Naive thymus-derived CD8-positive, alpha-beta T cell (primary cell): ENCODE data around the gene UBL4B. TPM values are rescaled to one million over a fixed set of nuclear protein-coding genes. Genes with fewer than 3 reads are reported as not detected.

Experiments used
- ATAC-seq, 2 donors: fragments of 150-1000 bp; cut with Tn5 transposase in 1 of 2; sonication (Bioruptor Pico), chemical (Tn5 transposase) in 1 of 2; 1 replicate in 1 of 2; 2 replicates in 1 of 2; pipeline ENCODE4 v1.10.0; 2021; ENCODE audit warnings: mild to moderate bottlenecking in 2 of 2, moderate library complexity in 2 of 2
- POLR2A ChIA-PET: fragments of 350-600 bp; sonication (Branson Sonifier 250); formaldehyde crosslinking; loops from one replicate; lab custom pipeline; 2021; ENCODE audit warnings: antibody characterized with exemption; lab: Charles Lee
- DNase-seq, 10 donors: peaks; one replicate each; pipeline versions ENCODE4 v3.0.0 to v3.0.0-alpha.2; 2020 to 2022
- H3K27ac Mint-ChIP-seq, 10 donors: one replicate each; pipeline ENCODE4 v1.8.0; 2020 to 2022; ENCODE audit warnings: mild to moderate bottlenecking in 10 of 10, mixed read lengths in 10 of 10, moderate library complexity in 4 of 10, inconsistent platforms in 1 of 10
- H3K27me3 Mint-ChIP-seq, 5 donors: one replicate each; pipeline ENCODE4 v1.8.0; 2021 to 2022; ENCODE audit warnings: mixed read lengths in 5 of 5
- H3K36me3 Mint-ChIP-seq, 3 donors: one replicate each; pipeline ENCODE4 v1.8.0; 2020 to 2022; ENCODE audit warnings: mixed read lengths in 3 of 3, mild to moderate bottlenecking in 2 of 3, inconsistent platforms in 1 of 3
- H3K4me1 Mint-ChIP-seq, 4 donors: one replicate each; pipeline ENCODE4 v1.8.0; 2021 to 2022; ENCODE audit warnings: mixed read lengths in 4 of 4
- H3K4me3 Mint-ChIP-seq, 10 donors: one replicate each; pipeline ENCODE4 v1.8.0; 2020 to 2022; ENCODE audit warnings: mild to moderate bottlenecking in 10 of 10, mixed read lengths in 10 of 10, moderate library complexity in 6 of 10, inconsistent platforms in 1 of 10
- H3K9me3 Mint-ChIP-seq, 9 donors: one replicate each; pipeline ENCODE4 v1.8.0; 2020 to 2022; ENCODE audit warnings: mixed read lengths in 9 of 9, mild to moderate bottlenecking in 3 of 9, inconsistent platforms in 1 of 9, moderate library complexity in 1 of 9
- polyA plus RNA-seq, 3 donors: library from polyadenylated mRNA; unstranded; fragments of 300-500 nt; fragmentation: Illumina TruSeq; gene quantifications; one replicate each; pipeline ENCODE4 v1.2.3, GENCODE V29; 2021
- total RNA-seq, 8 experiments: library from RNA in 2 of 8; stranded (reverse) in 2 of 8; gene quantifications; one replicate each; pipeline ENCODE4 v1.2.3 and lab custom pipeline; 2021 to 2026

The UBL4B gene
- total and polyA plus RNA-seq, 5 experiments from 2014 or later, result not detected

- H3K36me3 Mint-ChIP-seq, result no peaks in the 10 kb centered on the region
- DNase-seq (no peak), ATAC-seq (no peak)
- peaks cover 0 to 10% (median 0%) of the 10 kb centered on the region in 4 donors for H3K4me1 Mint-ChIP-seq
- POLR2A ChIA-PET, result interaction anchor here (1.3 kb wide), 1 partner anchor 13 kb away, joined by 3 read pairs; no protein-coding TSS in a partner anchor
- H3K9me3 Mint-ChIP-seq, result no peaks in the 10 kb centered on the region
- peaks cover 0 to 9% (median 7%) of the 10 kb centered on the region in 5 donors for H3K27me3 Mint-ChIP-seq
- H3K27ac Mint-ChIP-seq, result peak overlapping the region in 1 of 10 donors; percentile 11
- H3K4me3 Mint-ChIP-seq, result peak overlapping the region in 1 of 10 donors; percentile 15
These were observed 10.2 kb upstream of the UBL4B start for GRCh38 chr1:110102081-110102480.

DNA sequence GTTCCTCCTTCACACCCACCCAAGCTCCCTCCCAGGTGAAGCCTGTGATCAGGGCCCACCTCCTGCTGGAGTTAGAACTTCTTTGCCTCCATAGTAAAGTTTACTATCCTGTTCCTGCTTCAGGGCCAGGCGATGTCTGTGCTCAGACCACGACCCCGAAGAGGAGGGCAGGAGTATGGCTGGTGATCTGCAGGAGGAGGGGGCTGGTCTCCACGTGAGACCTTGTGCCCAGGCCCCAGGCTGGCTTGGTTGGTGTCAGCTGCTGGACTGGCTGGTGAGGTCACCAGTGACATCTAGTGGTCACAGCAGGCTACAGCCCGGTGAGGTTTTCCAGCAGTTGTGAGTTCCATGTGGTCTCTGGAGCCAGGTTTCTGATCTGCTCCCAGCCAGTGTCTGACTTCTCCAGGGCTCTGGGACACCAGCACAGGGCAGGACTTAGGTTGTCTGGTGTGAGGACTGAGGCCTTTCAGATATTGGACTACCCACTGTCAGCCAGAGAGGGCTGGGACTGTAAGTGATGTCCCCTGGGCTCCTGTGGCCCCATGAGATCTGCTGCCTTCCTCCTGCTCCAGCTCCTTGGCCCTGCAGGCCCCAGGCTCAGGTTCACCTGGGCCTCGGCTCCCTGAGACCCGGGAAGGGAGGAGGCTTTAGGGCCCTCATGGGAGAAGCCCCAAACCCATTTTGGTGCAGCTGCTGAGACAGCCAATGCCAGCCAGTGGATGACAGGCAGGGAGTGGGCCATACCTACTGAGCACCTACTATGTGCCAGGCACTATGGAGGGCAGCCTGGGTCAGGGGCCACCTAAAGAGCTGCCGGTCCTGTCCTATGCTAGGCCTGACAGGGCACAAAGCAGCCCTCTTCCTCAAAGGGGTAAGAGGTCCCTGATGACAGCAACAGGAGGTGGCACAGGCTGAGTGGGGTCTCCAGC lies 6.0 kb upstream of the UBL4B start:
- Mint-ChIP-seq H3K4me1 (peaks cover 0 to 10% (median 0%) of the 10 kb centered on the region in 4 donors), H3K27ac (no peak overlapping the region), H3K9me3 (no peaks in the 10 kb centered on the region), H3K4me3 (no peak overlapping the region), H3K36me3 (no peaks in the 10 kb centered on the region), H3K27me3 (peaks cover 7 to 32% (median 16%) of the 10 kb centered on the region in 5 donors)
- POLR2A ChIA-PET, result interaction anchor here (0.7 kb wide), 1 partner anchor 459 kb away, joined by 3 read pairs; no protein-coding TSS in a partner anchor
- ATAC-seq (peak; percentile 78 to 83), DNase-seq (peak; percentile 21 to 71 (median 49))

GRCh38 chr1:110107867-110108469 lies 4.3 kb upstream of the UBL4B start:
- H3K27me3 Mint-ChIP-seq, result peaks cover 7 to 38% (median 16%) of the 10 kb centered on the region in 5 donors
- no peaks in the 10 kb centered on the region for H3K4me1 Mint-ChIP-seq
- no peaks in the 10 kb centered on the region for H3K36me3 Mint-ChIP-seq
- no peak for ATAC-seq
- POLR2A ChIA-PET, result no interaction called here
- no peak for DNase-seq
- no peaks in the 10 kb centered on the region for H3K9me3 Mint-ChIP-seq
- H3K4me3 Mint-ChIP-seq, result no peak overlapping the region
- H3K27ac Mint-ChIP-seq, result no peak overlapping the region

DNA sequence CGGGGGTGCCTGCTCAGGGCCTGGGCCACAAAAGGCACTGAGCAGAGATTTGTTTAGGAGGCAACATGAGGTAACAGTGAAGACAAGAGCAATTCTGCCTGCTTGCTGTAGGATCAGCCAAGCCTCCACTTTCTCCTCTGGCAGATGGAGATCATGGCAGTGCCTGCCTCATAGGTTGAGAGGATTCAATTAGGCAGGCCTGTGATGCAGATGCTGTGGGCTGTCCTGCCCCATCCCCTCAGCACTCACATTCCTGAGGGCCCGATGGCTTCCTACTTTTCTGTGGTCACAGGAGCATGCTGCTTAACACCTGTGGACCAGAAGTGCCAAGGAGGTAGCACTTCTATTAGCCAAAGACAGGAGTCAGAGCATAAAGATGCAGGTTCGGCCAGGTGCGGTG lies 1.2 kb upstream of the UBL4B start:
- H3K36me3 Mint-ChIP-seq, result no peaks in the 10 kb centered on the region
- no peaks in the 10 kb centered on the region for H3K4me1 Mint-ChIP-seq
- H3K27ac Mint-ChIP-seq, result no peak overlapping the region
- no peak for DNase-seq
- no peaks in the 10 kb centered on the region for H3K9me3 Mint-ChIP-seq
- no peak for ATAC-seq
- peaks cover 12 to 64% (median 18%) of the 10 kb centered on the region in 5 donors for H3K27me3 Mint-ChIP-seq
- POLR2A ChIA-PET, result no interaction called here
- no peak overlapping the region for H3K4me3 Mint-ChIP-seq

DNA sequence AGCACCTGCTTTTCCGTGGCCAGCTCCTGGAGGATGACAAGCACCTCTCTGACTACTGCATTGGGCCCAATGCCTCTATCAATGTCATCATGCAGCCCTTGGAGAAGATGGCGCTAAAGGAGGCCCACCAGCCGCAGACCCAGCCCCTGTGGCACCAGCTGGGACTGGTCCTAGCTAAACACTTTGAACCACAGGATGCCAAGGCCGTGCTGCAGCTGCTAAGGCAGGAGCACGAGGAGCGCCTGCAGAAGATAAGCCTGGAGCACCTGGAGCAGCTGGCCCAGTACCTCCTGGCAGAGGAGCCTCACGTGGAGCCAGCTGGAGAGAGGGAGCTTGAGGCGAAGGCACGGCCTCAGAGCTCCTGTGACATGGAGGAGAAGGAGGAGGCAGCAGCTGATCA lies 413 bp downstream of the UBL4B start:
- Mint-ChIP-seq H3K36me3 (no peaks in the 10 kb centered on the region), H3K27ac (no peak overlapping the region), H3K27me3 (peaks cover 14 to 76% (median 18%) of the 10 kb centered on the region in 5 donors), H3K4me1 (no peaks in the 10 kb centered on the region), H3K4me3 (no peak overlapping the region), H3K9me3 (no peaks in the 10 kb centered on the region)
- DNase-seq (no peak), ATAC-seq (no peak)
- POLR2A ChIA-PET, result no interaction called here

DNA sequence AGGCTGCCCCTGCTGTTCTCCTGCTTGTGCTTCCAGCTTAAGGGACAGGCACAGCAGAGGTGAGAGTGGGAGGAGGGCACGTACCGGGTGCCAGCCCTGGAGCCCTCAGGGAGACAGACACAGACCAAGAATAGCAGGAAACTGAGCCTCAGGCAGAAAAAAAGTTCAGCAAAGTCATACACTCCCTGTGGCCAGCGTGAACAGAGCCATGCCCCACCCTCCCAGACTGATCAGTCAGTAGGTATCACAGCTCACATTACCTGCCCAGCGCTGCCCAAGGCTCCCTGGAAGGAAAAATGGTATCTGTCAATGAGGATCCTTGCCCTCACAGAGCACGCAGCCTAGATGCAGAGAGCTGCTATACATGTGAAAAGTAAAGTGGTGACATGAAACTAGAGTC lies 1.3 kb downstream of the UBL4B start:
- no peak overlapping the region for H3K4me3 Mint-ChIP-seq
- H3K4me1 Mint-ChIP-seq, result no peaks in the 10 kb centered on the region
- DNase-seq, result no peak
- no peak for ATAC-seq
- H3K27me3 Mint-ChIP-seq, result peaks cover 11 to 69% (median 20%) of the 10 kb centered on the region in 5 donors
- H3K36me3 Mint-ChIP-seq, result no peaks in the 10 kb centered on the region
- H3K27ac Mint-ChIP-seq, result no peak overlapping the region
- POLR2A ChIA-PET, result no interaction called here
- H3K9me3 Mint-ChIP-seq, result no peaks in the 10 kb centered on the region

DNA sequence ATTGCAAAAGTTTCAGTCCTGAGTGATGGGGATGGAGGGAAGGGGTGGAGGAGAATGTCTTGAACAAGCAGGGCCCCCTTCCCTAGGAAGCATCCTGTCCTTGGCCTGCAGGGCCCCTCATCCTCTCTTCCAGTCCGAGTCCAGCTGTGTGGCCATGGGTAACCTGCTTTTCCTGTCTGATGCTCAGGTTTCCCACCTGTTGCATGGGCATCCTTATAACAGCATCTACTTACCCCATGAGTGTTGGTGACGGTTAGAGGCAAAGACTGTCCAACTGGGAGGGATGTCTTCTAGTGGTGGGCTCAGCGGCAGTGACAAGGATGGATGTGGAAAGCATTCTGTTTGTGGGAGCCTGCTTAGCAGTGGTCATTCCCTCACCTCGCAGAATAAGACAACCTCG lies 1.9 kb downstream of the UBL4B start:
- H3K36me3 Mint-ChIP-seq, result no peaks in the 10 kb centered on the region
- no peaks in the 10 kb centered on the region for H3K4me1 Mint-ChIP-seq
- peaks cover 11 to 62% (median 21%) of the 10 kb centered on the region in 5 donors for H3K27me3 Mint-ChIP-seq

DNA sequence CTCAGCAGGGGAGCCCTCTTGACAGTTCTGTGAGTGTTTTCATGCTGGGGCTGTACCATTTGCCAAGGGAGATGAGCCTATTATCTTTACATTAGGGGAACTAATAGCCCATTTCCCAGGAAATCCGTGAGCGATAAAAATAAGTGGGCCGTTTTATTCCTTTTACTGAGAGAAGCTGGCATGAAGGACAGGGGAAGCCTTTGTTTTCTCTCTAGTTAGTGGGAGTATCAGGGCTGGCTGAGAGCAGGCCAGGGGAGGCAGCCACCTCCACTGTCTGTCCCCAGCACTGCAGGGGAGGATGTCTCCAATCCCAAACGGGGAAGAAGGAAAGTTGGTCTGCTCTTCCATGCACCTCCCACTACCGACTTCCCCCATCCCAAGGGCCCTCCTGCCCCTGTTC lies 2.5 kb downstream of the UBL4B start:
- ATAC-seq (no peak), DNase-seq (no peak)
- POLR2A ChIA-PET, result no interaction called here
- Mint-ChIP-seq H3K36me3 (no peaks in the 10 kb centered on the region), H3K4me1 (no peaks in the 10 kb centered on the region), H3K4me3 (no peak overlapping the region), H3K27ac (no peak overlapping the region), H3K9me3 (no peaks in the 10 kb centered on the region), H3K27me3 (peaks cover 9 to 56% (median 19%) of the 10 kb centered on the region in 5 donors)

More for the DNA sequence above, 1.9 kb downstream of the UBL4B start:
- POLR2A ChIA-PET, result no interaction called here
- ATAC-seq, result no peak
- H3K27ac Mint-ChIP-seq, result no peak overlapping the region
- no peaks in the 10 kb centered on the region for H3K9me3 Mint-ChIP-seq
- H3K4me3 Mint-ChIP-seq, result no peak overlapping the region
- no peak for DNase-seq

GRCh38 chr1:110118636-110119396 lies 6.6 kb downstream of the UBL4B start:
- Mint-ChIP-seq H3K4me1 (peaks cover 0 to 7% (median 2%) of the 10 kb centered on the region in 4 donors), H3K4me3 (no peak overlapping the region), H3K27ac (peak overlapping the region in 1 of 10 donors; percentile 80), H3K9me3 (peaks cover 0 to 9% (median 3%) of the 10 kb centered on the region in 9 donors), H3K36me3 (peaks cover 0 to 3% (median 0%) of the 10 kb centered on the region in 3 donors), H3K27me3 (peaks cover 6 to 41% (median 21%) of the 10 kb centered on the region in 5 donors)
- ATAC-seq (no peak), DNase-seq (no peak)
- POLR2A ChIA-PET, result no interaction called here

GRCh38 chr1:110119843-110120242 lies 7.6 kb downstream of the UBL4B start:
- peak overlapping the region in 1 of 10 donors; percentile 26 for H3K27ac Mint-ChIP-seq
- H3K4me3 Mint-ChIP-seq, result no peak overlapping the region
- ATAC-seq (no peak), DNase-seq (peak in 1 of 10 donors; percentile 37)
- peaks cover 0 to 14% (median 5%) of the 10 kb centered on the region in 9 donors for H3K9me3 Mint-ChIP-seq
- peaks cover 0 to 4% (median 0%) of the 10 kb centered on the region in 3 donors for H3K36me3 Mint-ChIP-seq
- POLR2A ChIA-PET, result no interaction called here
- peaks cover 0 to 7% (median 2%) of the 10 kb centered on the region in 4 donors for H3K4me1 Mint-ChIP-seq
- H3K27me3 Mint-ChIP-seq, result peaks cover 10 to 39% (median 23%) of the 10 kb centered on the region in 5 donors

DNA sequence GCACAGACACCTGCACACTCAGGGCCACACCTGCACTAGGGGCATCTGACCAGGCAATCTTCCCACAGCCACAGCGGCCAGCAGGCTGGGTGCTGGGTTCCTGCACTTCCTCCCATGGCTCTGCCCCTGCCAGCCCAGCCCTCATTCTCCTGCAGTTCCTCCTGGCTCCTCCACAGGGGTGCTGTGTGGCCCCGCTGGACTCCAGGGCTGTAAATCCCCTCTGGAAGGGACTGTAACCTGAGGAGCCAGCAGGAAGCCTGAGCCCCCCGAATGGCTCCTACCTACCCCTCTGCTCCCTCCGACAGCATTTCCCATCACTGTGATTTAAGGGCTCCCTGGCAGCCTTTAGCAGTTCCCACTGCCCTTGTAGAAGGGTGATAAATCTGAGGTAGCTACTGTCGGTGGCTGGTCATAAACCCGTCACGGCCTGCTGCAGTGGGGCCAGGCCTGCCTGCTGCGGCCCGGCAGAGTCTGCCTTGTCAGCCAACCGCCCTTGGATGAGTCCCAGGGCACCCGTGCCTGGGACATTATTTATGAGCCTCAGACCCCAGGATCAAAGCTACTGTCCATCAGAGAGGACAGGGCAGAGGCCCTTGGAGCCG lies 8.8 kb downstream of the UBL4B start:
- Mint-ChIP-seq H3K36me3 (peaks cover 0 to 11% (median 0%) of the 10 kb centered on the region in 3 donors), H3K4me1 (peaks cover 0 to 7% (median 2%) of the 10 kb centered on the region in 4 donors), H3K27ac (no peak overlapping the region), H3K27me3 (peaks cover 11 to 41% (median 31%) of the 10 kb centered on the region in 5 donors), H3K9me3 (peaks cover 0 to 18% (median 9%) of the 10 kb centered on the region in 9 donors), H3K4me3 (no peak overlapping the region)
- no peak for ATAC-seq
- POLR2A ChIA-PET, result no interaction called here
- no peak for DNase-seq

GRCh38 chr1:110123224-110123623 lies 11.0 kb downstream of the UBL4B start:
- Mint-ChIP-seq H3K27ac (no peak overlapping the region), H3K36me3 (peaks cover 0 to 16% (median 0%) of the 10 kb centered on the region in 3 donors), H3K4me3 (no peak overlapping the region), H3K4me1 (peaks cover 0 to 7% (median 2%) of the 10 kb centered on the region in 4 donors), H3K9me3 (peaks cover 0 to 24% (median 9%) of the 10 kb centered on the region in 9 donors), H3K27me3 (peaks cover 16 to 50% (median 30%) of the 10 kb centered on the region in 5 donors)
- POLR2A ChIA-PET, result no interaction called here
- no peak for ATAC-seq
- DNase-seq, result no peak
